ENCODE results near the gene NDUFS7. TPM values are rescaled to one million over a fixed set of nuclear protein-coding genes. Genes with fewer than 3 reads are reported as not detected.

Gene NDUFS7
- total RNA-seq, 1 donor from 2014 or later, result 104 TPM

- no peak for DNase-seq
These were observed 50.3 kb downstream of the NDUFS7 start for GRCh38 chr19:1434040-1434366.

- no peak for DNase-seq
These were observed 50.9 kb downstream of the NDUFS7 start for GRCh38 chr19:1434577-1435060.

- DNase-seq, result no peak
These were observed 51.8 kb downstream of the NDUFS7 start for GRCh38 chr19:1435378-1435989.

GRCh38 chr19:1437609-1438008 is 53.9 kb downstream of the NDUFS7 start:
- DNase-seq, result no peak

GRCh38 chr19:1438035-1438932 is 54.6 kb downstream of the NDUFS7 start, which contains the start of gene RPS15:
Gene RPS15 (plus strand): TSS chr19:1438396. CDS start chr19:1438426, 30 bp downstream.
- DNase-seq, result peak; percentile 98

GRCh38 chr19:1438933-1439354 is 55.2 kb downstream of the NDUFS7 start:
- DNase-seq, result no peak

GRCh38 chr19:1439525-1440417 is 56.1 kb downstream of the NDUFS7 start:
- peak; percentile 33 for DNase-seq

- DNase-seq, result no peak
These were observed 56.7 kb downstream of the NDUFS7 start for GRCh38 chr19:1440418-1440801.

- DNase-seq, result no peak
These were observed 57.3 kb downstream of the NDUFS7 start for GRCh38 chr19:1441022-1441426.

- DNase-seq, result no peak
These were observed 58.2 kb downstream of the NDUFS7 start for GRCh38 chr19:1441677-1442438.

Other genes starting within 250 kb of the NDUFS7 start
- 37.1 and 52.2 TPM in 2 replicates for gene SBNO2, start 209.6 kb upstream of the NDUFS7 start, total RNA-seq
- 107 and 108 TPM in 2 replicates for gene STK11, start 178.1 kb upstream of the NDUFS7 start, total RNA-seq
- gene CBARP, start 145.9 kb upstream of the NDUFS7 start, total RNA-seq, result 2.7 and 2.8 TPM in 2 replicates
- 19.9 and 31.1 TPM in 2 replicates for gene ATP5F1D, start 142.2 kb upstream of the NDUFS7 start, total RNA-seq
- gene MIDN, start 135.3 kb upstream of the NDUFS7 start, total RNA-seq, result 22.1 and 27.9 TPM in 2 replicates
- 83.1 and 192 TPM in 2 replicates for gene CIRBP, start 114.6 kb upstream of the NDUFS7 start, total RNA-seq
- 22.0 and 25.0 TPM in 2 replicates for gene FAM174C, start 108.4 kb upstream of the NDUFS7 start, total RNA-seq
- not detected in 2 replicates for gene EFNA2, start 98.0 kb upstream of the NDUFS7 start, total RNA-seq
- 10.7 and 14.8 TPM in 2 replicates for gene GAMT, start 17.6 kb downstream of the NDUFS7 start, total RNA-seq
- gene DAZAP1, start 23.7 kb downstream of the NDUFS7 start, total RNA-seq, result 58.0 and 104 TPM in 2 replicates
- 380 and 637 TPM in 2 replicates for gene RPS15, start 54.5 kb downstream of the NDUFS7 start, total RNA-seq
- 0.23 and 0.34 TPM in 2 replicates for gene APC2, start 66.2 kb downstream of the NDUFS7 start, total RNA-seq
- gene C19orf25, start 95.3 kb downstream of the NDUFS7 start, total RNA-seq, result 22.0 and 28.1 TPM in 2 replicates
- gene PCSK4, start 106.4 kb downstream of the NDUFS7 start, total RNA-seq, result 0.68 and 1.1 TPM in 2 replicates
- 0.34 and 1.0 TPM in 2 replicates for gene REEP6, start 107.3 kb downstream of the NDUFS7 start, total RNA-seq
- gene ADAMTSL5, start 129.1 kb downstream of the NDUFS7 start, total RNA-seq, result 0.19 TPM in 1 of 2 replicates, not detected in the other
- not detected in 2 replicates for gene PLK5, start 140.2 kb downstream of the NDUFS7 start, total RNA-seq
- gene MEX3D, start 184.4 kb downstream of the NDUFS7 start, total RNA-seq, result 82.4 and 121 TPM in 2 replicates
- 119 and 194 TPM in 2 replicates for gene MBD3, start 209.0 kb downstream of the NDUFS7 start, total RNA-seq
- 48.8 and 62.1 TPM in 2 replicates for gene UQCR11, start 221.6 kb downstream of the NDUFS7 start, total RNA-seq